ENCODE data around the gene PKMYT1. TPM values are rescaled to one million over a fixed set of nuclear protein-coding genes. Genes with fewer than 3 reads are reported as not detected.
"Not testable (repeated sequence)": the region's sequence is repeated elsewhere in the genome, so short reads cannot be mapped to it uniquely, and the experiment has no call there.

Gene PKMYT1
- total RNA-seq, 1 donor from 2014 or later: 2.1 TPM

GRCh38 chr16:2943716-2944115 is 36.5 kb downstream of the PKMYT1 start:
- H3K27me3 ChIP-seq (ENCODE audit: control insufficient read depth in 3 of 3, insufficient read depth in 3 of 3, low read length in 3 of 3); H3K4me3 ChIP-seq (ENCODE audit: low read length in 3 of 3); H3K9me3 ChIP-seq (ENCODE audit: control insufficient read depth in 3 of 3, low read length in 3 of 3); H3K9ac ChIP-seq (ENCODE audit: low read depth in 1 of 3, low read length in 3 of 3); H3K27ac ChIP-seq (ENCODE audit: low read depth, low read length); H3K4me1 ChIP-seq (ENCODE audit: control insufficient read depth in 3 of 3, insufficient read depth in 3 of 3, low read length in 3 of 3): not testable (repeated sequence)
- H3K36me3 ChIP-seq (ENCODE audit: control insufficient read depth in 3 of 3, insufficient read depth in 3 of 3, low read length in 3 of 3): peaks cover 26 to 39% (median 35%) of the 10 kb centered on the region in 3 donors

- Histone ChIP-seq H3K4me3 (ENCODE audit: low read length in 3 of 3) (no peak overlapping the region), H3K36me3 (ENCODE audit: control insufficient read depth in 3 of 3, insufficient read depth in 3 of 3, low read length in 3 of 3) (peaks cover 38 to 50% (median 44%) of the 10 kb centered on the region in 3 donors), H3K9me3 (ENCODE audit: control insufficient read depth in 3 of 3, low read length in 3 of 3) (no peaks in the 10 kb centered on the region), H3K27ac (ENCODE audit: low read depth, low read length) (no peak overlapping the region), H3K27me3 (ENCODE audit: control insufficient read depth in 3 of 3, insufficient read depth in 3 of 3, low read length in 3 of 3) (no peaks in the 10 kb centered on the region), H3K4me1 (ENCODE audit: control insufficient read depth in 3 of 3, insufficient read depth in 3 of 3, low read length in 3 of 3) (peaks cover 0 to 3% (median 0%) of the 10 kb centered on the region in 3 donors), H3K9ac (ENCODE audit: low read depth in 1 of 3, low read length in 3 of 3) (no peak overlapping the region)
These were observed 38.2 kb downstream of the PKMYT1 start for GRCh38 chr16:2942045-2942444.

GRCh38 chr16:2939968-2940367 is 40.3 kb downstream of the PKMYT1 start:
- peaks cover 43 to 62% (median 56%) of the 10 kb centered on the region in 3 donors for H3K36me3 ChIP-seq (ENCODE audit: control insufficient read depth in 3 of 3, insufficient read depth in 3 of 3, low read length in 3 of 3)

GRCh38 chr16:2938206-2938605 is 42.0 kb downstream of the PKMYT1 start:
- H3K4me1 ChIP-seq (ENCODE audit: control insufficient read depth in 3 of 3, insufficient read depth in 3 of 3, low read length in 3 of 3): peaks cover 0 to 3% (median 0%) of the 10 kb centered on the region in 3 donors
- H3K27me3 ChIP-seq (ENCODE audit: control insufficient read depth in 3 of 3, insufficient read depth in 3 of 3, low read length in 3 of 3): no peaks in the 10 kb centered on the region
- H3K36me3 ChIP-seq (ENCODE audit: control insufficient read depth in 3 of 3, insufficient read depth in 3 of 3, low read length in 3 of 3): peaks cover 54 to 63% (median 62%) of the 10 kb centered on the region in 3 donors
- no peaks in the 10 kb centered on the region for H3K9me3 ChIP-seq (ENCODE audit: control insufficient read depth in 3 of 3, low read length in 3 of 3)
- H3K27ac ChIP-seq (ENCODE audit: low read depth, low read length): no peak overlapping the region
- no peak overlapping the region for H3K4me3 ChIP-seq (ENCODE audit: low read length in 3 of 3)
- no peak overlapping the region for H3K9ac ChIP-seq (ENCODE audit: low read depth in 1 of 3, low read length in 3 of 3)

More at GRCh38 chr16:2939968-2940367, 40.3 kb downstream of the PKMYT1 start:
- Histone ChIP-seq H3K9ac (ENCODE audit: low read depth in 1 of 3, low read length in 3 of 3) (no peak overlapping the region), H3K4me1 (ENCODE audit: control insufficient read depth in 3 of 3, insufficient read depth in 3 of 3, low read length in 3 of 3) (peaks cover 0 to 3% (median 0%) of the 10 kb centered on the region in 3 donors), H3K27me3 (ENCODE audit: control insufficient read depth in 3 of 3, insufficient read depth in 3 of 3, low read length in 3 of 3) (no peaks in the 10 kb centered on the region), H3K4me3 (ENCODE audit: low read length in 3 of 3) (no peak overlapping the region), H3K27ac (ENCODE audit: low read depth, low read length) (no peak overlapping the region), H3K9me3 (ENCODE audit: control insufficient read depth in 3 of 3, low read length in 3 of 3) (no peaks in the 10 kb centered on the region)

- Histone ChIP-seq H3K9me3 (ENCODE audit: control insufficient read depth in 3 of 3, low read length in 3 of 3) (no peaks in the 10 kb centered on the region), H3K27me3 (ENCODE audit: control insufficient read depth in 3 of 3, insufficient read depth in 3 of 3, low read length in 3 of 3) (no peaks in the 10 kb centered on the region), H3K9ac (ENCODE audit: low read depth in 1 of 3, low read length in 3 of 3) (no peak overlapping the region), H3K4me3 (ENCODE audit: low read length in 3 of 3) (no peak overlapping the region), H3K27ac (ENCODE audit: low read depth, low read length) (no peak overlapping the region), H3K36me3 (ENCODE audit: control insufficient read depth in 3 of 3, insufficient read depth in 3 of 3, low read length in 3 of 3) (peaks cover 57 to 65% (median 58%) of the 10 kb centered on the region in 3 donors), H3K4me1 (ENCODE audit: control insufficient read depth in 3 of 3, insufficient read depth in 3 of 3, low read length in 3 of 3) (peaks cover 0 to 3% (median 0%) of the 10 kb centered on the region in 3 donors)
These were observed 43.1 kb downstream of the PKMYT1 start for GRCh38 chr16:2937170-2937569.

- Histone ChIP-seq H3K4me3 (ENCODE audit: low read length in 3 of 3) (no peak overlapping the region), H3K36me3 (ENCODE audit: control insufficient read depth in 3 of 3, insufficient read depth in 3 of 3, low read length in 3 of 3) (peaks cover 56 to 61% (median 58%) of the 10 kb centered on the region in 3 donors), H3K27ac (ENCODE audit: low read depth, low read length) (no peak overlapping the region), H3K27me3 (ENCODE audit: control insufficient read depth in 3 of 3, insufficient read depth in 3 of 3, low read length in 3 of 3) (no peaks in the 10 kb centered on the region), H3K4me1 (ENCODE audit: control insufficient read depth in 3 of 3, insufficient read depth in 3 of 3, low read length in 3 of 3) (peaks cover 0 to 3% (median 0%) of the 10 kb centered on the region in 3 donors), H3K9ac (ENCODE audit: low read depth in 1 of 3, low read length in 3 of 3) (no peak overlapping the region), H3K9me3 (ENCODE audit: control insufficient read depth in 3 of 3, low read length in 3 of 3) (no peaks in the 10 kb centered on the region)
These were observed 43.7 kb downstream of the PKMYT1 start for GRCh38 chr16:2936436-2937011.

GRCh38 chr16:2934450-2934849 is 45.8 kb downstream of the PKMYT1 start:
- Histone ChIP-seq H3K36me3 (ENCODE audit: control insufficient read depth in 3 of 3, insufficient read depth in 3 of 3, low read length in 3 of 3) (peaks cover 48 to 59% (median 57%) of the 10 kb centered on the region in 3 donors), H3K27me3 (ENCODE audit: control insufficient read depth in 3 of 3, insufficient read depth in 3 of 3, low read length in 3 of 3) (no peaks in the 10 kb centered on the region), H3K4me3 (ENCODE audit: low read length in 3 of 3) (no peak overlapping the region)

GRCh38 chr16:2933701-2934100 is 46.5 kb downstream of the PKMYT1 start:
- Histone ChIP-seq H3K27ac (ENCODE audit: low read depth, low read length) (no peak overlapping the region), H3K9me3 (ENCODE audit: control insufficient read depth in 3 of 3, low read length in 3 of 3) (no peaks in the 10 kb centered on the region), H3K9ac (ENCODE audit: low read depth in 1 of 3, low read length in 3 of 3) (no peak overlapping the region), H3K27me3 (ENCODE audit: control insufficient read depth in 3 of 3, insufficient read depth in 3 of 3, low read length in 3 of 3) (no peaks in the 10 kb centered on the region), H3K4me3 (ENCODE audit: low read length in 3 of 3) (no peak overlapping the region), H3K36me3 (ENCODE audit: control insufficient read depth in 3 of 3, insufficient read depth in 3 of 3, low read length in 3 of 3) (peaks cover 46 to 58% (median 51%) of the 10 kb centered on the region in 3 donors), H3K4me1 (ENCODE audit: control insufficient read depth in 3 of 3, insufficient read depth in 3 of 3, low read length in 3 of 3) (peaks cover 0 to 6% (median 0%) of the 10 kb centered on the region in 3 donors)

More at GRCh38 chr16:2934450-2934849, 45.8 kb downstream of the PKMYT1 start:
- H3K27ac ChIP-seq (ENCODE audit: low read depth, low read length): no peak overlapping the region
- H3K9me3 ChIP-seq (ENCODE audit: control insufficient read depth in 3 of 3, low read length in 3 of 3): no peaks in the 10 kb centered on the region
- no peak overlapping the region for H3K9ac ChIP-seq (ENCODE audit: low read depth in 1 of 3, low read length in 3 of 3)
- H3K4me1 ChIP-seq (ENCODE audit: control insufficient read depth in 3 of 3, insufficient read depth in 3 of 3, low read length in 3 of 3): peaks cover 0 to 3% (median 0%) of the 10 kb centered on the region in 3 donors

- Histone ChIP-seq H3K9me3 (ENCODE audit: control insufficient read depth in 3 of 3, low read length in 3 of 3) (no peaks in the 10 kb centered on the region), H3K4me1 (ENCODE audit: control insufficient read depth in 3 of 3, insufficient read depth in 3 of 3, low read length in 3 of 3) (peaks cover 0 to 7% (median 0%) of the 10 kb centered on the region in 3 donors), H3K9ac (ENCODE audit: low read depth in 1 of 3, low read length in 3 of 3) (no peak overlapping the region), H3K27me3 (ENCODE audit: control insufficient read depth in 3 of 3, insufficient read depth in 3 of 3, low read length in 3 of 3) (no peaks in the 10 kb centered on the region), H3K27ac (ENCODE audit: low read depth, low read length) (no peak overlapping the region), H3K4me3 (ENCODE audit: low read length in 3 of 3) (no peak overlapping the region), H3K36me3 (ENCODE audit: control insufficient read depth in 3 of 3, insufficient read depth in 3 of 3, low read length in 3 of 3) (peaks cover 43 to 56% (median 49%) of the 10 kb centered on the region in 3 donors)
These were observed 47.1 kb downstream of the PKMYT1 start for GRCh38 chr16:2933136-2933535.

GRCh38 chr16:2931231-2931914 is 48.9 kb downstream of the PKMYT1 start:
- H3K4me1 ChIP-seq (ENCODE audit: control insufficient read depth in 3 of 3, insufficient read depth in 3 of 3, low read length in 3 of 3); H3K9me3 ChIP-seq (ENCODE audit: control insufficient read depth in 3 of 3, low read length in 3 of 3); H3K4me3 ChIP-seq (ENCODE audit: low read length in 3 of 3); H3K27me3 ChIP-seq (ENCODE audit: control insufficient read depth in 3 of 3, insufficient read depth in 3 of 3, low read length in 3 of 3); H3K9ac ChIP-seq (ENCODE audit: low read depth in 1 of 3, low read length in 3 of 3); H3K27ac ChIP-seq (ENCODE audit: low read depth, low read length): not testable (repeated sequence)
- peaks cover 26 to 44% (median 34%) of the 10 kb centered on the region in 3 donors for H3K36me3 ChIP-seq (ENCODE audit: control insufficient read depth in 3 of 3, insufficient read depth in 3 of 3, low read length in 3 of 3)
